Smooth muscle cell (in vitro differentiated cells): Measurements from ENCODE around the gene SLC8A1. TPM values are rescaled to one million over a fixed set of nuclear protein-coding genes. Genes with fewer than 3 reads are reported as not detected.

Experiments
- DNase-seq: peaks from one replicate; lab custom pipeline; 2025; ENCODE audit not compliant: unreplicated experiment; lab: John Stamatoyannopoulos, UW
- H2AFZ ChIP-seq: fragments of 200-600 bp; sonication (generic); 2 replicates; pipeline ENCODE4 v1.6.0; 2016; ENCODE audit warnings: antibody characterized with exemption, low read depth, mild to moderate bottlenecking
- H3F3A ChIP-seq: fragments of 200-600 bp; sonication (generic); 2 replicates; pipeline ENCODE4 v1.6.0; 2017; ENCODE audit warnings: antibody characterized with exemption, low read depth
- H3K27ac ChIP-seq: fragments of 200-600 bp; sonication (generic); 2 replicates; pipeline ENCODE4 v1.5.1; 2016; ENCODE audit warnings: low read depth, mild to moderate bottlenecking
- H3K27me3 ChIP-seq: fragments of 200-600 bp; sonication (generic); 2 replicates; pipeline ENCODE4 v1.6.1; 2016; ENCODE audit warnings: low read depth, mild to moderate bottlenecking
- H3K36me3 ChIP-seq: fragments of 200-600 bp; sonication (generic); 2 replicates; pipeline ENCODE4 v1.5.1; 2016; ENCODE audit warnings: low read depth
- H3K4me1 ChIP-seq: fragments of 200-600 bp; sonication (generic); 2 replicates; pipeline ENCODE4 v1.5.1; 2016; ENCODE audit warnings: low read depth
- H3K4me2 ChIP-seq: fragments of 200-600 bp; sonication (generic); 2 replicates; pipeline ENCODE4 v1.6.0; 2016; ENCODE audit warnings: mild to moderate bottlenecking
- H3K4me3 ChIP-seq: fragments of 200-600 bp; sonication (generic); 2 replicates; pipeline ENCODE4 v1.5.1; 2016; ENCODE audit warnings: mild to moderate bottlenecking
- H3K79me2 ChIP-seq: fragments of 200-600 bp; sonication (generic); 2 replicates; pipeline ENCODE4 v1.6.0; 2016; ENCODE audit warnings: low read depth, mild to moderate bottlenecking
- H3K9ac ChIP-seq: fragments of 200-600 bp; sonication (generic); 2 replicates; pipeline ENCODE4 v1.6.0; 2016; ENCODE audit warnings: low read depth
- H3K9me3 ChIP-seq: fragments of 200-600 bp; sonication (generic); replicated peaks from 2 replicates; pipeline ENCODE4 v1.5.1; 2016; ENCODE audit warnings: low read depth
- H4K20me1 ChIP-seq: fragments of 200-600 bp; sonication (generic); 2 replicates; pipeline ENCODE4 v1.6.0; 2016; ENCODE audit warnings: low read depth
- CTCF ChIP-seq: fragments of 200-600 bp; sonication (generic); IDR thresholded peaks from 2 replicates; pipeline ENCODE4 v1.5.1; 2017; ENCODE audit warnings: borderline replicate concordance, mild to moderate bottlenecking, antibody characterized with exemption; ENCODE audit not compliant: insufficient read depth, poor library complexity, severe bottlenecking
- WGBS: methylation state at CpG from one replicate; pipeline ENCODE4 v1.1.7; 2016; ENCODE audit warnings: low lambda C conversion rate; 5-methylcytosine and 5-hydroxymethylcytosine counted together
- polyA plus RNA-seq: library from polyadenylated mRNA; unstranded; fragments of >200 nt; fragmentation: Nextera tagmentation; extraction: Ambion mirVana; gene quantifications from 2 replicates; pipeline ENCODE4 v1.2.1, GENCODE V29; 2016
- total RNA-seq: library from RNA; depleted of rRNA; stranded (reverse); fragments of >200 nt; gene quantifications from 2 replicates; pipeline ENCODE4 v1.2.3, GENCODE V29; 2014

The SLC8A1 gene
- total and polyA plus RNA-seq, 2 experiments from 2014 or later, result 1.1 to 5.3 TPM

- Histone ChIP-seq H3K4me2 (no peak overlapping the region), H3F3A (no peaks in the 10 kb centered on the region), H3K9me3 (no peaks in the 10 kb centered on the region), H2AFZ (no peak overlapping the region), H3K27ac (no peak overlapping the region), H3K9ac (no peak overlapping the region), H3K27me3 (no peaks in the 10 kb centered on the region), H3K79me2 (no peaks in the 10 kb centered on the region), H3K4me1 (no peaks in the 10 kb centered on the region), H3K36me3 (no peaks in the 10 kb centered on the region), H4K20me1 (no peaks in the 10 kb centered on the region), H3K4me3 (no peak overlapping the region)
- TF ChIP-seq CTCF, result no peak
- WGBS, result 78% methylated on average over 1 of the region's 1 CpG
- no peak for DNase-seq
These were observed 135.3 kb downstream of the SLC8A1 start for GRCh38 chr2:40316620-40317019.

- Histone ChIP-seq H4K20me1 (no peaks in the 10 kb centered on the region), H3K27me3 (no peaks in the 10 kb centered on the region), H3K79me2 (no peaks in the 10 kb centered on the region), H3K4me1 (no peaks in the 10 kb centered on the region), H3K4me3 (no peak overlapping the region), H3K4me2 (no peak overlapping the region), H3K36me3 (no peaks in the 10 kb centered on the region), H2AFZ (no peak overlapping the region), H3K27ac (no peak overlapping the region), H3K9ac (no peak overlapping the region), H3K9me3 (no peaks in the 10 kb centered on the region), H3F3A (no peaks in the 10 kb centered on the region)
- WGBS, result 81% methylated on average over 2 of the region's 2 CpGs
- no peak for TF ChIP-seq CTCF
- DNase-seq, result no peak
These were observed 136.2 kb downstream of the SLC8A1 start for GRCh38 chr2:40315683-40316082.

GRCh38 chr2:40311026-40311425, 140.9 kb downstream of the SLC8A1 start:
- H3K27me3 ChIP-seq, result no peaks in the 10 kb centered on the region
- no peak overlapping the region for H3K4me2 ChIP-seq
- 94% methylated on average over 2 of the region's 2 CpGs for WGBS
- H3K36me3 ChIP-seq, result no peaks in the 10 kb centered on the region
- no peaks in the 10 kb centered on the region for H3K4me1 ChIP-seq
- H3F3A ChIP-seq, result no peaks in the 10 kb centered on the region
- no peaks in the 10 kb centered on the region for H3K9me3 ChIP-seq
- no peak for DNase-seq
- no peak overlapping the region for H3K27ac ChIP-seq
- H3K9ac ChIP-seq, result no peak overlapping the region
- H3K79me2 ChIP-seq, result no peaks in the 10 kb centered on the region
- no peak overlapping the region for H3K4me3 ChIP-seq
- no peak overlapping the region for H2AFZ ChIP-seq
- H4K20me1 ChIP-seq, result no peaks in the 10 kb centered on the region
- no peak for TF ChIP-seq CTCF

- Histone ChIP-seq H3K36me3 (no peaks in the 10 kb centered on the region), H3K27ac (no peak overlapping the region), H3K9ac (no peak overlapping the region), H3K4me3 (no peak overlapping the region), H3K27me3 (no peaks in the 10 kb centered on the region), H3F3A (no peaks in the 10 kb centered on the region), H3K9me3 (no peaks in the 10 kb centered on the region), H4K20me1 (no peaks in the 10 kb centered on the region), H3K79me2 (no peaks in the 10 kb centered on the region), H3K4me1 (no peaks in the 10 kb centered on the region), H3K4me2 (no peak overlapping the region), H2AFZ (no peak overlapping the region)
- WGBS, result 86% methylated on average over 1 of the region's 1 CpG
- TF ChIP-seq CTCF, result no peak
- DNase-seq, result no peak
These were observed 141.6 kb downstream of the SLC8A1 start for GRCh38 chr2:40310303-40310702.
